Fibroblast of lung (primary cell): ENCODE results near the gene ANO2.

ENCODE experiments used
- EZH2 ChIP-seq: IDR thresholded peaks from 2 replicates; pipeline ENCODE4 v1.5.1; 2012; ENCODE audit warnings: low read length, control low read depth, mild to moderate bottlenecking; ENCODE audit errors: missing control alignments
- TF ChIP-seq, protein P1 (sequence below), 2 donors: IDR thresholded peaks in 1 of 2; conservative IDR thresholded peaks in 1 of 2; 1 replicate in 1 of 2; 2 replicates in 1 of 2; pipeline ENCODE4 v1.5.1; 2011 to 2012; ENCODE audit warnings: low read length in 2 of 2, control low read depth in 1 of 2, inconsistent platforms in 1 of 2, low read depth in 1 of 2, mild to moderate bottlenecking in 1 of 2

DNA sequence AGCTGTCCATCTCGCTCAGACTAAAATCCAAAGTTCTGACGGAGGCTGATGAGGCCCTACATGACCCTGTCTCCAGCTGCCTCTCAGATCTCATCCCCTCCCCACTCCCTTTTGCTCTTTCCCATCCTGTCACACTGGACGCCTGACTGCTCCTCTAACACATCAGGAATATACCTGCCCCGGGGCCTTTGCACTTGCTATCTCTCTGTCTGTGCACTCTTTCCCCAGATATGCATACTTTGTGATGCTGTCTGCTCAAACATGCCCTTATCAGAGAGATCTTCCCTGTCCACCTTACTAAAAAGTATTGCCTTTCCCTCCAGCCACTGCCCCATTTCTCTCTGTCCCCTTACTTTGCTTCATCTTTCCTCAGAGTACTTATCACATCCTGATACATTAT is 238.8 kb downstream of the ANO2 start:
- no peak for TF ChIP-seq EZH2
- TF ChIP-seq, protein P1, sequence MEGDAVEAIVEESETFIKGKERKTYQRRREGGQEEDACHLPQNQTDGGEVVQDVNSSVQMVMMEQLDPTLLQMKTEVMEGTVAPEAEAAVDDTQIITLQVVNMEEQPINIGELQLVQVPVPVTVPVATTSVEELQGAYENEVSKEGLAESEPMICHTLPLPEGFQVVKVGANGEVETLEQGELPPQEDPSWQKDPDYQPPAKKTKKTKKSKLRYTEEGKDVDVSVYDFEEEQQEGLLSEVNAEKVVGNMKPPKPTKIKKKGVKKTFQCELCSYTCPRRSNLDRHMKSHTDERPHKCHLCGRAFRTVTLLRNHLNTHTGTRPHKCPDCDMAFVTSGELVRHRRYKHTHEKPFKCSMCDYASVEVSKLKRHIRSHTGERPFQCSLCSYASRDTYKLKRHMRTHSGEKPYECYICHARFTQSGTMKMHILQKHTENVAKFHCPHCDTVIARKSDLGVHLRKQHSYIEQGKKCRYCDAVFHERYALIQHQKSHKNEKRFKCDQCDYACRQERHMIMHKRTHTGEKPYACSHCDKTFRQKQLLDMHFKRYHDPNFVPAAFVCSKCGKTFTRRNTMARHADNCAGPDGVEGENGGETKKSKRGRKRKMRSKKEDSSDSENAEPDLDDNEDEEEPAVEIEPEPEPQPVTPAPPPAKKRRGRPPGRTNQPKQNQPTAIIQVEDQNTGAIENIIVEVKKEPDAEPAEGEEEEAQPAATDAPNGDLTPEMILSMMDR (conservative IDR thresholded peaks at IDR 0.05 in 1 of 2, IDR thresholded peaks at IDR 0.05 in 1 of 2; ENCODE audit: low read depth in 1 of 2, low read length in 2 of 2): no peak
